ENCODE data around the gene SNX5. TPM values are rescaled to one million over a fixed set of nuclear protein-coding genes. Genes with fewer than 3 reads are reported as not detected.

SNX5 gene
- total RNA-seq, 1 experiment from 2014 or later, result 188 TPM

DNA sequence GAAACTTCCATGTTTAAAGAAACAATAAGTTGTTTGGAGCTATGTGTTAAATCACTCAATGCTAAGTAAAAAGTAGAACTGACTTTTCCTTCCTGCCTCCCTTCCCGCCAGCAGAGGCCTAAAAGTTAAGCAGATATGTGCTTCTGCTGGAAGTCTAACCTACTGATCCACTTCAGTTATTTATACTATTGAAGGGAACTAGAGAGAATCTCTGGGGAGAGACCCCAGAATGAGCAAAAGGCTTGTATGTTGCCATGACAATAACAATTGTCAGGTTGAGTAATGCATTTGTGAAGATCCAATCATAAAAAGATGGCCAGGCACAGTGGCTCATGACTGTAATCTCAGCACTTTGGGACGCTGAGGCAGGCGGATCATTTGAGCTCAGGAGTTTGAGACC, 25.0 kb upstream of the SNX5 start:
- ChIA-PET POLR2A (ENCODE audit: low non-redundant PET) (no interaction called here), CTCF (no interaction called here)
- H3K4me1 ChIP-seq (ENCODE audit: insufficient read depth, low read length, poor library complexity, severe bottlenecking), result peaks cover 7% of the 10 kb centered on the region
- H3K36me3 ChIP-seq (ENCODE audit: insufficient read depth, low read length, poor library complexity, severe bottlenecking), result peaks cover 20% of the 10 kb centered on the region
- no peaks in the 10 kb centered on the region for H3K9me3 ChIP-seq (ENCODE audit: low read depth, low read length, poor library complexity, severe bottlenecking)
- no peak overlapping the region for H3K27ac ChIP-seq (ENCODE audit: low read depth, low read length, poor library complexity, severe bottlenecking)
- no peak for DNase-seq (ENCODE audit: low spot score)
- no peak for TF ChIP-seq EZH2 (IDR thresholded peaks at IDR 0.05; ENCODE audit: borderline replicate concordance, low read depth, low read length, poor library complexity, severe bottlenecking)
- no peak for TF ChIP-seq CTCF (conservative IDR thresholded peaks at IDR 0.05; ENCODE audit: low read depth, low read length)
- no peaks in the 10 kb centered on the region for H3K27me3 ChIP-seq (replicated peaks; ENCODE audit: insufficient read depth, low read depth, low read length, poor library complexity)
- H3K4me3 ChIP-seq (ENCODE audit: low read depth, low read length, poor library complexity, severe bottlenecking), result no peak overlapping the region
- intact Hi-C loops (cut with micrococcal nuclease; ENCODE audit: unreplicated experiment), result loop anchor here (10.0 kb wide), 3 partner anchors 329 to 489 kb away; partner anchors contain the start of gene BFSP1
- BruUV-seq (replicated peaks), result no TSS peak

- intact Hi-C loops (cut with micrococcal nuclease; ENCODE audit: unreplicated experiment), result loop anchor here (10.0 kb wide), 3 partner anchors 328 to 488 kb away; partner anchors contain the start of gene BFSP1
- CTCF ChIA-PET, result no interaction called here
- TF ChIP-seq EZH2 (IDR thresholded peaks at IDR 0.05; ENCODE audit: borderline replicate concordance, low read depth, low read length, poor library complexity, severe bottlenecking) (no peak), CTCF (conservative IDR thresholded peaks at IDR 0.05; ENCODE audit: low read depth, low read length) (no peak)
- no peak overlapping the region for H3K4me3 ChIP-seq (ENCODE audit: low read depth, low read length, poor library complexity, severe bottlenecking)
- H3K27ac ChIP-seq (ENCODE audit: low read depth, low read length, poor library complexity, severe bottlenecking), result no peak overlapping the region
- no TSS peak for BruUV-seq (replicated peaks)
- DNase-seq (ENCODE audit: low spot score), result no peak
- POLR2A ChIA-PET (ENCODE audit: low non-redundant PET), result no interaction called here
- H3K4me1 ChIP-seq (ENCODE audit: insufficient read depth, low read length, poor library complexity, severe bottlenecking), result peaks cover 7% of the 10 kb centered on the region
- no peaks in the 10 kb centered on the region for H3K27me3 ChIP-seq (replicated peaks; ENCODE audit: insufficient read depth, low read depth, low read length, poor library complexity)
- peaks cover 25% of the 10 kb centered on the region for H3K36me3 ChIP-seq (ENCODE audit: insufficient read depth, low read length, poor library complexity, severe bottlenecking)
- no peaks in the 10 kb centered on the region for H3K9me3 ChIP-seq (ENCODE audit: low read depth, low read length, poor library complexity, severe bottlenecking)
These were observed 24.4 kb upstream of the SNX5 start for GRCh38 chr20:17992847-17993513.

- DNase-seq (ENCODE audit: low spot score), result no peak
- peaks cover 7% of the 10 kb centered on the region for H3K4me1 ChIP-seq (ENCODE audit: insufficient read depth, low read length, poor library complexity, severe bottlenecking)
- H3K27me3 ChIP-seq (replicated peaks; ENCODE audit: insufficient read depth, low read depth, low read length, poor library complexity), result no peaks in the 10 kb centered on the region
- no peak overlapping the region for H3K27ac ChIP-seq (ENCODE audit: low read depth, low read length, poor library complexity, severe bottlenecking)
- no peak for TF ChIP-seq EZH2 (IDR thresholded peaks at IDR 0.05; ENCODE audit: borderline replicate concordance, low read depth, low read length, poor library complexity, severe bottlenecking)
- no peak for TF ChIP-seq CTCF (conservative IDR thresholded peaks at IDR 0.05; ENCODE audit: low read depth, low read length)
- intact Hi-C loops (cut with micrococcal nuclease; ENCODE audit: unreplicated experiment), result loop anchor here (10.0 kb wide), 3 partner anchors 327 to 487 kb away; partner anchors contain the start of gene BFSP1
- H3K4me3 ChIP-seq (ENCODE audit: low read depth, low read length, poor library complexity, severe bottlenecking), result no peak overlapping the region
- BruUV-seq (replicated peaks), result no TSS peak
- H3K36me3 ChIP-seq (ENCODE audit: insufficient read depth, low read length, poor library complexity, severe bottlenecking), result peaks cover 32% of the 10 kb centered on the region
- no peaks in the 10 kb centered on the region for H3K9me3 ChIP-seq (ENCODE audit: low read depth, low read length, poor library complexity, severe bottlenecking)
- ChIA-PET CTCF (no interaction called here), POLR2A (ENCODE audit: low non-redundant PET) (no interaction called here)
These were observed 23.6 kb upstream of the SNX5 start for GRCh38 chr20:17992224-17992637.
